Suprapubic skin (tissue), 4 donors: ENCODE measurements around the gene UTRN. TPM values are rescaled to one million over a fixed set of nuclear protein-coding genes. Genes with fewer than 3 reads are reported as not detected.

Source experiments
- DNase-seq, 2 donors: peaks; one replicate each; pipeline ENCODE4 v3.0.0-alpha.2; 2019; ENCODE audit warnings: low spot score in 2 of 2
- H3K27ac ChIP-seq: fragments of 200-600 bp; sonication (generic); one replicate; pipeline ENCODE4 v1.5.1; 2019
- H3K27me3 ChIP-seq: fragments of 200-600 bp; sonication (generic); one replicate; pipeline ENCODE4 v1.5.1; 2019
- H3K36me3 ChIP-seq: fragments of 200-600 bp; sonication (generic); one replicate; pipeline ENCODE4 v1.5.1; 2019
- H3K4me1 ChIP-seq: fragments of 200-600 bp; sonication (generic); one replicate; pipeline ENCODE4 v1.5.1; 2019
- H3K4me3 ChIP-seq: fragments of 200-600 bp; sonication (generic); one replicate; pipeline ENCODE4 v1.5.1; 2019; ENCODE audit warnings: mild to moderate bottlenecking
- H3K9me3 ChIP-seq: fragments of 200-600 bp; sonication (generic); one replicate; pipeline ENCODE4 v1.5.1; 2019
- CTCF ChIP-seq, 2 donors: fragments of 200-600 bp in 1 of 2; fragments of 450-650 bp in 1 of 2; sonication (generic) in 1 of 2; IDR thresholded peaks; one replicate each; pipeline ENCODE4 v1.5.1; 2016 to 2019; ENCODE audit warnings: antibody characterized with exemption in 2 of 2, mild to moderate bottlenecking in 1 of 2, moderate library complexity in 1 of 2
- EP300 ChIP-seq: sonication (generic); formaldehyde crosslinking; IDR thresholded peaks from one replicate; pipeline ENCODE4 v1.6.1; 2017; ENCODE audit warnings: antibody characterized with exemption
- POLR2A ChIP-seq, 2 donors: fragments of 450-650 bp; IDR thresholded peaks; one replicate each; pipeline ENCODE4 v1.6.1; 2017; ENCODE audit warnings: antibody characterized with exemption in 2 of 2, mild to moderate bottlenecking in 2 of 2, moderate library complexity in 2 of 2
- POLR2AphosphoS5 ChIP-seq, 3 donors: sonication (generic); formaldehyde crosslinking; IDR thresholded peaks; one replicate each; pipeline ENCODE4 v1.6.1; 2017; ENCODE audit warnings: antibody characterized with exemption in 3 of 3
- WGBS: methylation state at CpG from one replicate; pipeline ENCODE4 v1.1.5; 2018; 5-methylcytosine and 5-hydroxymethylcytosine counted together
- total RNA-seq, 4 donors: library from RNA; depleted of rRNA; stranded (reverse); fragments of >200 nt; gene quantifications; one replicate each; pipeline ENCODE4 v1.1.0, GENCODE V29; 2016

UTRN gene
- total RNA-seq, 4 donors from 2014 or later = 76.1 to 147 (median 93.1) TPM

GRCh38 chr6:144264270-144265060, 20.7 kb upstream of the UTRN start:
- Histone ChIP-seq H3K4me3 (no peak overlapping the region), H3K36me3 (no peaks in the 10 kb centered on the region), H3K4me1 (peaks cover 26% of the 10 kb centered on the region), H3K27me3 (no peaks in the 10 kb centered on the region), H3K27ac (peak overlapping the region; percentile 50), H3K9me3 (no peaks in the 10 kb centered on the region)
- TF ChIP-seq POLR2AphosphoS5 (IDR thresholded peaks at IDR 0.05) = no peak
- no peak for TF ChIP-seq POLR2A (IDR thresholded peaks at IDR 0.05)
- TF ChIP-seq CTCF (IDR thresholded peaks at IDR 0.05) = no peak
- no peak for TF ChIP-seq EP300
- no peak for DNase-seq
- WGBS = 42% methylated on average over 7 of the region's 7 CpGs

- Histone ChIP-seq H3K9me3 (no peaks in the 10 kb centered on the region), H3K27ac (peak overlapping the region; percentile 70), H3K4me1 (peaks cover 26% of the 10 kb centered on the region), H3K27me3 (no peaks in the 10 kb centered on the region), H3K4me3 (no peak overlapping the region), H3K36me3 (no peaks in the 10 kb centered on the region)
- TF ChIP-seq CTCF (IDR thresholded peaks at IDR 0.05) (no peak), POLR2A (IDR thresholded peaks at IDR 0.05) (no peak), POLR2AphosphoS5 (IDR thresholded peaks at IDR 0.05) (no peak), EP300 (no peak)
- DNase-seq = no peak
- 74% methylated on average over 4 of the region's 4 CpGs for WGBS
Measured at GRCh38 chr6:144265061-144265357, 20.1 kb upstream of the UTRN start.

GRCh38 chr6:144265390-144265789, 19.7 kb upstream of the UTRN start:
- Histone ChIP-seq H3K27me3 (no peaks in the 10 kb centered on the region), H3K9me3 (no peaks in the 10 kb centered on the region), H3K4me1 (peaks cover 26% of the 10 kb centered on the region), H3K4me3 (no peak overlapping the region), H3K27ac (peak overlapping the region; percentile 70), H3K36me3 (no peaks in the 10 kb centered on the region)
- WGBS = 49% methylated on average over 5 of the region's 5 CpGs
- TF ChIP-seq POLR2A (IDR thresholded peaks at IDR 0.05) (no peak), CTCF (IDR thresholded peaks at IDR 0.05) (no peak), EP300 (no peak), POLR2AphosphoS5 (IDR thresholded peaks at IDR 0.05) (no peak)
- DNase-seq = no peak

- DNase-seq = peak; percentile 82 to 83
- Histone ChIP-seq H3K4me3 (no peak overlapping the region), H3K27ac (peak overlapping the region; percentile 70), H3K36me3 (no peaks in the 10 kb centered on the region), H3K9me3 (no peaks in the 10 kb centered on the region), H3K27me3 (no peaks in the 10 kb centered on the region), H3K4me1 (peaks cover 26% of the 10 kb centered on the region)
- TF ChIP-seq POLR2A (IDR thresholded peaks at IDR 0.05) (no peak), CTCF (IDR thresholded peaks at IDR 0.05) (no peak), EP300 (peak; percentile 22), POLR2AphosphoS5 (IDR thresholded peaks at IDR 0.05) (peak in 2 of 3 donors; percentile 28 to 76)
- WGBS = 5% methylated on average over 6 of the region's 6 CpGs
Measured at GRCh38 chr6:144266091-144266649, 19.0 kb upstream of the UTRN start.

- TF ChIP-seq POLR2A (IDR thresholded peaks at IDR 0.05) (no peak), POLR2AphosphoS5 (IDR thresholded peaks at IDR 0.05) (no peak), EP300 (no peak), CTCF (IDR thresholded peaks at IDR 0.05) (no peak)
- Histone ChIP-seq H3K27me3 (no peaks in the 10 kb centered on the region), H3K9me3 (peaks cover 7% of the 10 kb centered on the region), H3K36me3 (no peaks in the 10 kb centered on the region), H3K4me1 (peaks cover 25% of the 10 kb centered on the region), H3K27ac (no peak overlapping the region), H3K4me3 (no peak overlapping the region)
- 80% methylated on average over 4 of the region's 4 CpGs for WGBS
- DNase-seq = no peak
Measured at GRCh38 chr6:144268794-144269349, 16.3 kb upstream of the UTRN start.
